HG03565 (cell line): ENCODE data around the gene SEMA5B.

ENCODE experiments used
- ATAC-seq: cut with Tn5 transposase; IDR thresholded peaks from one replicate; pipeline ENCODE4 v1.9.1; 2021; ENCODE audit warnings: mild to moderate bottlenecking, moderate library complexity; ENCODE audit not compliant: unreplicated experiment

The SEMA5B gene

GRCh38 chr3:122868322-122868721, 159.2 kb downstream of the SEMA5B start:
- ATAC-seq, result no peak

GRCh38 chr3:122864498-122864897, 163.1 kb downstream of the SEMA5B start:
- ATAC-seq, result no peak

- no peak for ATAC-seq
Observed at GRCh38 chr3:122862381-122862780, 165.2 kb downstream of the SEMA5B start.
